HUDEP-2 (cell line): Measurements from ENCODE around the gene EHMT1.

Experiments used
- DNase-seq, 76 experiments: peaks; one replicate each; lab custom pipeline; 2025; ENCODE audit not compliant: unreplicated experiment in 76 of 76; lab: John Stamatoyannopoulos, UW

Gene EHMT1

GRCh38 chr9:137642118-137642601, 23.4 kb downstream of the EHMT1 start:
- DNase-seq: no peak

- DNase-seq: no peak
These were observed 24.1 kb downstream of the EHMT1 start for GRCh38 chr9:137642892-137643291.

GRCh38 chr9:137643921-137644320, 25.1 kb downstream of the EHMT1 start:
- no peak for DNase-seq

- no peak for DNase-seq
These were observed 26.4 kb downstream of the EHMT1 start for GRCh38 chr9:137645211-137645610.

DNA sequence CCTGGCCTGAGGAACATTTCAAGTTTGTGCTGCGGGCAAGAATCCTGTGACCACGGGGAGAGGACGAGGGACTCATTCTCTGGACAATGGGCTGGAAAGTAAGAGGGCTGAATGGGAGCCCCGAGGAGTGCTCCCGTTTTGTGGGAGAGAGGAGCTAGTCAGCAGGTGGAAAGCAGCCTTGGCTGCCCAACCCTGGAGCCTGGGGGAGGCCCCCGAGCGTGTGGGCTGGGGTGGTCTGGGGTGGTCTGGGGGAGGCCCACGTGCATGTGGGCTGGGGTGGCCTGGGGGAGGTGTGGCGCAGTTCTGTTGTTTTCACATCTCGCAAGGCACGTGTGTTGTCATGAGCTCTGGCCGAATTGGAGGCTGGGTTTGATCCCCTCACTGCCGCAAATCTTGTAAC, 27.5 kb downstream of the EHMT1 start:
- DNase-seq: no peak

- no peak for DNase-seq
These were observed 28.4 kb downstream of the EHMT1 start for GRCh38 chr9:137647096-137647714.

- no peak for DNase-seq
These were observed 29.6 kb downstream of the EHMT1 start for GRCh38 chr9:137648396-137648795.

GRCh38 chr9:137649553-137649952, 30.7 kb downstream of the EHMT1 start:
- DNase-seq: no peak

- DNase-seq: no peak
These were observed 31.5 kb downstream of the EHMT1 start for GRCh38 chr9:137650259-137650658.

DNA sequence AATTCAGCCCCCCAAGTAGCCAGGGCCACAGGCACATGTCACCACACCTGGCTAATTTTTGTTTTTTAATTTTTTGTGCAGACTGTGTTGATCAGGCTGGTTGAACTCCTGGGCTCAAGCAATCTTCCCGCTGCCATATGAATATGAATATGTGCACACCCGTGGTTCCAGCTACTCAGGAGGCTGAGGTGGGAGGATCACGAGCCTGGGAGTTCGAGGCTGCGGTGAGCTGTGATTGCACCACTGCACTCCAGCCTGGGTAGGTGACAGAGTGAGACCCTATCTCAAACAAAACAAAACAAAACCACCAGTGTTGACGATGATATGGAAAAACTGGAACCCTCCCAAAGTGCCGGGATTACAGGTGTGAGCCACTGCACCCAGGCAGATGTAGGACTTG, 32.0 kb downstream of the EHMT1 start:
- no peak for DNase-seq

DNA sequence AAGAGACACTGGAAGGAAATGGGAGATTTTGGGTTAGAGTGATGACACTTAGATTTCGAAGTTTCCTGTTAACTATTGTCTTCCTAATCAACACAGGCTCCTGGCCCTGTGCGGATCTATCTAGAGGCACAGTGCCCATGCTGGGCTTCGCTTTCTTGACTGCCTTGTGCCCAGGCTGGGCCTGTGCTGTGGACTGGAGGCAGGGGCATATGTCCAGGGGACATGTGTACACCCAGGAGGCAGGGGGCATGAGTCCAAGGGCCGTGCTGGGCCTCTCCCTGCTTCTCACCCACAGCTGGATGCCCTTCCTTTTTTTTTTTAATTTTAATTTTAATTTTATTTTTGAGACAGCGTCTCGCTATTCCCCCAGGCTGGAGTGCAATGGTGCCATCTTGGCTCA, 37.6 kb downstream of the EHMT1 start:
- DNase-seq: no peak

DNA sequence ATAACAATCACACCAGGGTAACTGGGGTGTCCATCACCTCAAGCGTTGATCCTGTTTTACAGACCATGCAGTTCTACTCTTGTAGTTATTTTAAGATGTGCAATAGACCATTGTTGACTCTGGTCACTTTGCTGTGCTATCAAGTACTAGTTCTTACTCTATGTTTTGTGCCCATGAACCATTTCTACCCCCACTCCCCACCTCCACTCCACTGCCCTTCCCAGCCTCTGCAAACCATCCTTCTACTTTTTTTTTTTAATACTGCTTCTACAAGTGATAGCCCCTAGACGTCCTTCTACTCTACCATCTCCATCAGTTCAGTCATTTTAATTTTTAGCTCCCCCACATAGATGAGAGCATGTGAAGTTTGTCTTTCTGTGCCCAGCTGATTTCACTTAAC, 38.8 kb downstream of the EHMT1 start:
- no peak for DNase-seq

DNA sequence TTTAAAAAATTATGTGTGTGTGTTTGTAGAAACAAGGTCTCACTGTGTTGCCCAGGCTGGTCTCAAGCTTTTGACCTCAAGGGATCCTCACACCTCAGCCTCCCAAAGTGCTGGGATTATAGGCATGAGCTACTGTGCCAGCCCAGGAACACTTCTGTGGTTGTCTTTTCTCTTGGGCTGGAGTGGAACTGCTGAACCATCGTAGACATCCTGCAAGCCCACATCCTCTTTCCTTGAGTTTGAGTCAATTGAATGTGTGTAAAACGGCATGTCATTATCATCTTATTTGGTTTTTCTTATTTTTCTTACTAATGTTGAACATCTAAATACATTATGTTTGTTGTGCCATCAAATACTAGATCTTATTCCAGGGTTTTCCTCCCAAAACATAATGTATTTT, 40.0 kb downstream of the EHMT1 start:
- DNase-seq: no peak

DNA sequence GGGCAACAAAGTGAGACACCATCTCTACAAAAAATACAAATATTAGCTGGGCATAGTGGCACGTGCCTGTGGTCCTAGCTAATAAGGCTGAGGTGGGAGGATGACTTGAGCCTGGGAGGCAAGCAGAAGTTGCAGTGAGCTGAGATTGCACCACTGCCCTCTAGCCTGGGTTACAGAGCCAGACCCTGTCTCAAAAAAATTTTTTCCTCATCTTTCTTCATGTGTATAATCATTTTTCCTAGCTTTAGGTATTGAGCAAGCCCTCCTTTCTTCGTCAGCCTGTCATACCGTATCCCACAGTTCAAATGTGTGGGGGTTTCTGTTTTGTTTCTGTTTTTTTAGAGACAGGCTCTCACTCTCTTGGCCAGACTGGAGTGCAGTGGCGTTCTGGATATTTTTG, 41.3 kb downstream of the EHMT1 start:
- DNase-seq: no peak

DNA sequence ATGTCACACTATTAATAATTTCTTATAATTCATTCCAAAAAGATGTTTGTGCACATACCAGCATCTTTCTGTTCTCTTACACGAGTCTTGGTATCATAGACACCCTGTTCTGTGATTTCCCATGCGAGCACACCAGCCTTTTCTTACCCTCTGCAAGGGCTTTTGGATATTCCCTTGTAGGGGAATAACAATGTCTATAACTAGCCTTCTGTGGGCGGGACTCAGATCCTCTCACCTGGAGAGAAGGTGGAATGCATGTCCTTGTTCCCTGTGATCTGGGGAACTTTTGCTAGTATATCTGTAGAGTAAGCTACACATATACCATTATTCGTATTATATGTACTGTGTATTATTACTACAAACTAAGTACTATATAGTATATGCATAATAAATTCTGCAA, 44.8 kb downstream of the EHMT1 start:
- no peak for DNase-seq

- DNase-seq: no peak
These were observed 45.9 kb downstream of the EHMT1 start for GRCh38 chr9:137664676-137665075.

DNA sequence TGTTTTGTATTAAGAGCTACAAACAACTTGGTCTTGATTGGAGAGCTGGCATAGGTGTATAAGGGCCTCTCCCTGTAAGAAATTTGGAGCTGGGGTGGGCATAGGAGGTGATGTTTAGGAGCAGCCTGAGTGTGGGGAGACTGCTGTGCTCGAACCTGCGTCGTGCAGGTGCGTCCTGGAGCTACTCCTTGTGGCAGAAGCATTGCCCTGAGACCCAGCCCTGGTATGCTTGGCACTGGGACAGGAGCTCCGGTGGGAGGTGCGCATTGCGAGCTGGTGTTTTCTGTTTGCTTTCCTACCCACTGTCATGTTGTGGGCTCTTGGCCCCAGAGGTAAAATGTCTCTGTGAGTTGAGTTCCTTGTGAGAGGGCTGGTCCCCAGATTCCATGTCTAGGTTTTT, 46.4 kb downstream of the EHMT1 start:
- DNase-seq: no peak

DNA sequence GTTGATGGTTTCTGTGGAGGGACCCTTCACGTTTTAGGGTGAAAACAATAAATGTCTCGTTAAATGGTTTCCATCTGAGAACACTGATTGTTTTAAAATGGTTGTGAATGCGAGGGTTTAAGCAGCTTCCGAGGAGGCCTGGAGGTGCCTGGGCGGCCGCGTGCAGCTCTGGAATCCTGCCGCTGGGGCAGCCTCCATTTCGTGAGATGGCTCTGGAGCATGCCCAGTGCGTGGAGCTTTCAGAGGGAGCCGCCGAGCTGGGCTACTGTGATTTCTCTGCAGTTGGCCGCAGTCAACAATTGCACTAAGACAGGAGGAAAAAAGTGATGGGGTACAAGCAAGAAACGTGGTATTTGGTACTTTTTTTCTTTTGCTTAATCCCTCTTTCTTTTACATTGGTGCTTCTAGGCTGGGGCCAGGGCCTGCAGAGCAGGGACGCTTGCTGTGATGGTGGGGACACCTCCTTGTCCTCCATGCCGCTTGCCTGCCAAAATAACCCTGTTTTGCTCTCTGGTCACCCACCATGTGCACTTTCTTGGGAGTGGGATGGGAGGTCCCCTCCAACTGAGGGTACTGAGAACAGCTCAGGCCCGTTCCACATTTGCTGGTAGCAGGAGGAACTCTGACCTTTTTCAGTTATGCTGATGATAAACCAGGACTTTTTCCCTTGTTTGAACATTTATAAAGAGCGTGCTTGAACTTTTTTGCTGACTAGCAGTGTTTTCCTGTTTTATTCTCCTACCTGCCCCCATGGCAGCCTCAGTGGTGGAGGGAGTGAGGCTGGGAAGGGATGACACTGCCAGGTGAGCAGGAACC, 47.1 kb downstream of the EHMT1 start:
- no peak for DNase-seq

GRCh38 chr9:137666513-137666822, 47.7 kb downstream of the EHMT1 start:
- DNase-seq: no peak

- no peak for DNase-seq
These were observed 48.3 kb downstream of the EHMT1 start for GRCh38 chr9:137666955-137667670.

GRCh38 chr9:137668203-137668602, 49.4 kb downstream of the EHMT1 start:
- DNase-seq: no peak

DNA sequence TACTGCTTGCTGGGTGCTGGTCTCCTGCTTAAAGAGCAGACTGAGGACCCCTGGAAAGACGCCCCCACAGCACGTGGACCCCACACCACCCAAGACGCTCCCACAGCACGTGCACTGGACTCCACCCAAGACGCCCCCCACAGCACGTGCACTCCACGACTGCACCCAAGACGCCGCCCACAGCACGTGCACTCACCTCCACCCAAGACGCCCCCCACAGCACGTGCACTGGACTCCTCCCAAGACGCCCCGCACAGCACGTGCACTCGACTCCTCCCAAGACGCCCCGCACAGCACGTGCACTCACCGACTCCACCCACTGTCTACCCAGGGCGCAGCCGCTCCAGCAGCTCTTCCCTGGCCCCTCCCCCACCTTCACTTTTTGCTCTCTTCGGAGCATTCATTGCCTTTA, 50.5 kb downstream of the EHMT1 start:
- DNase-seq: peak in 61 of 76 experiments; percentile 7 to 78 (median 56)
